NCI-H345 (cell line): ENCODE data around the gene CPNE7.
"Not testable (repeated sequence)": the region's sequence is repeated elsewhere in the genome, so short reads cannot be mapped to it uniquely, and the experiment has no call there.

Experiments used
- DNase-seq: peaks from one replicate; lab custom pipeline; 2025; lab: John Stamatoyannopoulos, UW

The CPNE7 gene

GRCh38 chr16:89624777-89625761 is 49.5 kb downstream of the CPNE7 start:
- DNase-seq, result no peak

- no peak for DNase-seq
Measured at GRCh38 chr16:89629827-89630610, 54.5 kb downstream of the CPNE7 start.

GRCh38 chr16:89633064-89633631 is 57.6 kb downstream of the CPNE7 start:
- DNase-seq, result no peak

- DNase-seq, result not testable (repeated sequence)
Measured at GRCh38 chr16:89634463-89635385, 59.2 kb downstream of the CPNE7 start.

GRCh38 chr16:89636663-89637062 is 61.1 kb downstream of the CPNE7 start:
- DNase-seq, result no peak

GRCh38 chr16:89637379-89637778 is 61.8 kb downstream of the CPNE7 start:
- DNase-seq, result no peak

- DNase-seq, result no peak
Measured at GRCh38 chr16:89638455-89638854, 62.9 kb downstream of the CPNE7 start.

- DNase-seq, result no peak
Measured at GRCh38 chr16:89639385-89639784, 63.8 kb downstream of the CPNE7 start.

- DNase-seq, result no peak
Measured at GRCh38 chr16:89641458-89642119, 66.0 kb downstream of the CPNE7 start.

- no peak for DNase-seq
Measured at GRCh38 chr16:89642574-89642973, 67.0 kb downstream of the CPNE7 start.

- no peak for DNase-seq
Measured at GRCh38 chr16:89643769-89644300, 68.3 kb downstream of the CPNE7 start.

GRCh38 chr16:89645122-89645521 is 69.6 kb downstream of the CPNE7 start:
- DNase-seq, result no peak

- no peak for DNase-seq
Measured at GRCh38 chr16:89646270-89646669, 70.7 kb downstream of the CPNE7 start.
